Keratinocyte (primary cell): Measurements from ENCODE around the gene NPPA. TPM values are rescaled to one million over a fixed set of nuclear protein-coding genes. Genes with fewer than 3 reads are reported as not detected.

Experiments
- DNase-seq: peaks from one replicate; pipeline ENCODE4 v3.0.0-alpha.2; 2011; ENCODE audit warnings: low read depth, missing footprints, low spot score
- FAIRE-seq: peaks from 2 replicates; lab custom pipeline; 2011; peaks lifted over from hg19 to GRCh38; lab: Jason Lieb, UNC
- H2AFZ ChIP-seq: 2 replicates; pipeline ENCODE4 v1.6.0; 2012; ENCODE audit warnings: low read length, control low read depth, inconsistent platforms; ENCODE audit not compliant: control insufficient read depth
- H3K27ac ChIP-seq: 2 replicates; pipeline ENCODE4 v1.5.1; 2011; ENCODE audit warnings: low read length; ENCODE audit not compliant: control insufficient read depth, insufficient read depth
- H3K27me3 ChIP-seq: 3 replicates; pipeline ENCODE4 v1.6.0; 2011; ENCODE audit warnings: low read length; ENCODE audit not compliant: control insufficient read depth, insufficient read depth; ENCODE audit errors: extremely low read depth
- H3K36me3 ChIP-seq, 2 experiments: 2 replicates in 1 of 2; 3 replicates in 1 of 2; pipeline ENCODE4 v1.5.1; 2011; ENCODE audit warnings: low read length in 2 of 2, mild to moderate bottlenecking in 1 of 2; ENCODE audit not compliant: control insufficient read depth in 2 of 2, insufficient read depth in 2 of 2; ENCODE audit errors: extremely low read depth in 1 of 2
- H3K4me1 ChIP-seq: 3 replicates; pipeline ENCODE4 v1.5.1; 2011; ENCODE audit warnings: low read length; ENCODE audit not compliant: control insufficient read depth, insufficient read depth; ENCODE audit errors: extremely low read depth
- H3K4me2 ChIP-seq: 3 replicates; pipeline ENCODE4 v1.6.0; 2011; ENCODE audit warnings: low read depth, low read length; ENCODE audit not compliant: control insufficient read depth, insufficient read depth; ENCODE audit errors: extremely low read depth
- H3K4me3 ChIP-seq, 3 experiments: fragments of 200-600 bp in 1 of 3; sonication (generic) in 1 of 3; 2 replicates in 2 of 3; 3 replicates in 1 of 3; pipeline ENCODE4 v1.5.1; 2011 to 2016; ENCODE audit warnings: low read length in 3 of 3, mild to moderate bottlenecking in 3 of 3, control low read depth in 2 of 3, inconsistent platforms in 1 of 3, low read depth in 1 of 3, mixed read lengths in 1 of 3, mixed run types in 1 of 3, moderate library complexity in 1 of 3; ENCODE audit not compliant: control insufficient read depth in 2 of 3, insufficient read depth in 2 of 3; ENCODE audit errors: extremely low read depth in 1 of 3
- H3K79me2 ChIP-seq: 2 replicates; pipeline ENCODE4 v1.6.0; 2012; ENCODE audit warnings: low read length; ENCODE audit not compliant: control insufficient read depth, insufficient read depth
- H3K9ac ChIP-seq: 3 replicates; pipeline ENCODE4 v1.6.0; 2011; ENCODE audit warnings: low read length; ENCODE audit not compliant: control insufficient read depth, insufficient read depth; ENCODE audit errors: extremely low read depth
- H3K9me1 ChIP-seq: 3 replicates; pipeline ENCODE4 v1.6.0; 2011; ENCODE audit warnings: low read length; ENCODE audit not compliant: control insufficient read depth, insufficient read depth; ENCODE audit errors: extremely low read depth
- H3K9me3 ChIP-seq: 2 replicates; pipeline ENCODE4 v1.5.1; 2012; ENCODE audit warnings: low read depth, low read length; ENCODE audit not compliant: control insufficient read depth
- H4K20me1 ChIP-seq: 3 replicates; pipeline ENCODE4 v1.6.0; 2011; ENCODE audit warnings: low read length; ENCODE audit not compliant: control insufficient read depth, insufficient read depth; ENCODE audit errors: extremely low read depth
- CTCF ChIP-seq, 3 experiments: IDR thresholded peaks in 1 of 3; conservative IDR thresholded peaks in 1 of 3; optimal IDR thresholded peaks in 1 of 3; 2 replicates in 2 of 3; 3 replicates in 1 of 3; pipeline versions ENCODE3 to v1.5.1; 2011; ENCODE audit warnings: low read length in 3 of 3, mild to moderate bottlenecking in 3 of 3, moderate library complexity in 2 of 3, control low read depth in 1 of 3, inconsistent platforms in 1 of 3; ENCODE audit not compliant: insufficient read depth in 2 of 3; ENCODE audit errors: extremely low read depth in 1 of 3
- EZH2 ChIP-seq: IDR thresholded peaks from one replicate; pipeline ENCODE4 v1.6.1; 2012; ENCODE audit warnings: inconsistent platforms, mild to moderate bottlenecking, low read length, moderate library complexity
- dilution Hi-C: fragments of 300-500 bp; cut with MboI; formaldehyde crosslinking; loops from one replicate; pipeline ENCODE4 v1.7.0; 2020; ENCODE audit warnings: low sequenced_read_pairs; ENCODE audit not compliant: extremely low pct_ligation_motif_present
- polyA plus RNA-seq, 5 experiments: library from polyadenylated mRNA; depleted of rRNA in 3 of 5; stranded (reverse) in 3 of 5; stranded (forward) in 1 of 5; unstranded in 1 of 5; fragments of >200 nt; gene quantifications; 1 replicate in 1 of 5; 2 replicates in 3 of 5; 3 replicates in 1 of 5; pipeline versions ENCODE4 v1.2.1 to v1.2.3, GENCODE V29; 2011 to 2012; ENCODE audit warnings: missing spikeins in 2 of 5, low read depth in 1 of 5, low replicate concordance in 1 of 5

NPPA gene
- polyA plus RNA-seq, 1 donor (not counting 4 experiments of a cell fraction or from before 2014, with no cell fraction given): not detected

DNA sequence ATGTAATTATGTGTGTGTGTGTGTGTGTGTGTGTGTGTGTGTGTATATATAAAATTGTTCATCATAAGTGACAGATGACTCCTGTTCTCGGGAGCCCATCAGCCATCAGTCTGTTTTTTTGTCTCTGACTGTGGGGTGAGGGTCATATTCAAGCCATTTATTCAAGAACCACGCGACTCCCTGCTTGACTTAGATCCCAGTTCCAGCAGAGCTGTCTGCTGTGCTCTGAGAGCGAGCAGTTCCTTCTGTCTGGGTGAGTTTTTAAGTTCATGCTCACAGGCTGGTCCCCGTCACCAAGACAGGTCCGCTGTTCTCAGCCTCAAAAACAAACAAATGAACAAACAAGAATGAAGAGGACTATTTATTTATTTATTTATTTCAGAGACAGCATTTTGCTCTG, 29.5 kb upstream of the NPPA start:
- H3K9ac ChIP-seq: no peak overlapping the region
- H3K9me1 ChIP-seq: no peaks in the 10 kb centered on the region
- H3K27ac ChIP-seq: no peak overlapping the region
- H3K27me3 ChIP-seq: peaks cover 13% of the 10 kb centered on the region
- H4K20me1 ChIP-seq: no peaks in the 10 kb centered on the region
- H3K79me2 ChIP-seq: no peaks in the 10 kb centered on the region
- H3K9me3 ChIP-seq: no peaks in the 10 kb centered on the region
- dilution Hi-C loops: no loop called here
- no peak overlapping the region for H3K4me2 ChIP-seq
- no peak for DNase-seq
- no peak for FAIRE-seq
- no peaks in the 10 kb centered on the region for H3K36me3 ChIP-seq
- no peaks in the 10 kb centered on the region for H3K4me1 ChIP-seq
- H3K4me3 ChIP-seq: no peak overlapping the region
- TF ChIP-seq CTCF (optimal IDR thresholded peaks at IDR 0.05 in 1 of 3, IDR thresholded peaks at IDR 0.05 in 1 of 3, conservative IDR thresholded peaks at IDR 0.05 in 1 of 3; ENCODE audit: extremely low read depth in 1 of 3, insufficient read depth in 2 of 3, low read length in 3 of 3): no peak
- no peak for TF ChIP-seq EZH2
- no peak overlapping the region for H2AFZ ChIP-seq

DNA sequence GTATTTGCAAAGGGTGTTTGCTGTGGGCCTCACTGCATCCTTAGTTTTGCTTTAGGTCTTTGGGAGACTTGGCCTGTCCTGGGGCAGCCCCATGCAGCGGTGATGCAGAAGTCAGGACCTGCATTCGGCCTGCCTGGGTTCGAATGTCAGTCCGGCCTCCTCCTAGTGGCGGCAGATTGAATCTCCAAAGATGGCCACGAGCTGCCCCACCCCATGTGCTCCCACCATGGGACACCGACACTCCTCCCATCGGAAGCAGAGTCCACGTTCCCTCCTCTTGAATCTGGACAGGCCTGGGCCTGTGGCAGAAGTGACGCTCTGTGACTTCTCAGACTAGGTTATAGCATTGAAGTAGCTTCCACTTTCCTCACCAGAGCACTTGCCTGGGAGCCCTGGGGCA, 27.5 kb upstream of the NPPA start:
- H3K27ac ChIP-seq: no peak overlapping the region
- TF ChIP-seq CTCF (optimal IDR thresholded peaks at IDR 0.05 in 1 of 3, IDR thresholded peaks at IDR 0.05 in 1 of 3, conservative IDR thresholded peaks at IDR 0.05 in 1 of 3; ENCODE audit: extremely low read depth in 1 of 3, insufficient read depth in 2 of 3, low read length in 3 of 3): no peak
- TF ChIP-seq EZH2: no peak
- no peaks in the 10 kb centered on the region for H3K9me1 ChIP-seq
- DNase-seq (no peak), FAIRE-seq (no peak)
- no peak overlapping the region for H3K4me2 ChIP-seq
- peaks cover 13% of the 10 kb centered on the region for H3K27me3 ChIP-seq
- H3K9me3 ChIP-seq: no peaks in the 10 kb centered on the region
- H4K20me1 ChIP-seq: no peaks in the 10 kb centered on the region
- H3K36me3 ChIP-seq: no peaks in the 10 kb centered on the region
- no peak overlapping the region for H3K4me3 ChIP-seq
- no peaks in the 10 kb centered on the region for H3K4me1 ChIP-seq
- no peak overlapping the region for H3K9ac ChIP-seq
- no peaks in the 10 kb centered on the region for H3K79me2 ChIP-seq
- no peak overlapping the region for H2AFZ ChIP-seq
- dilution Hi-C loops: no loop called here
